ENCODE measurements around the gene ENO2.

DNA sequence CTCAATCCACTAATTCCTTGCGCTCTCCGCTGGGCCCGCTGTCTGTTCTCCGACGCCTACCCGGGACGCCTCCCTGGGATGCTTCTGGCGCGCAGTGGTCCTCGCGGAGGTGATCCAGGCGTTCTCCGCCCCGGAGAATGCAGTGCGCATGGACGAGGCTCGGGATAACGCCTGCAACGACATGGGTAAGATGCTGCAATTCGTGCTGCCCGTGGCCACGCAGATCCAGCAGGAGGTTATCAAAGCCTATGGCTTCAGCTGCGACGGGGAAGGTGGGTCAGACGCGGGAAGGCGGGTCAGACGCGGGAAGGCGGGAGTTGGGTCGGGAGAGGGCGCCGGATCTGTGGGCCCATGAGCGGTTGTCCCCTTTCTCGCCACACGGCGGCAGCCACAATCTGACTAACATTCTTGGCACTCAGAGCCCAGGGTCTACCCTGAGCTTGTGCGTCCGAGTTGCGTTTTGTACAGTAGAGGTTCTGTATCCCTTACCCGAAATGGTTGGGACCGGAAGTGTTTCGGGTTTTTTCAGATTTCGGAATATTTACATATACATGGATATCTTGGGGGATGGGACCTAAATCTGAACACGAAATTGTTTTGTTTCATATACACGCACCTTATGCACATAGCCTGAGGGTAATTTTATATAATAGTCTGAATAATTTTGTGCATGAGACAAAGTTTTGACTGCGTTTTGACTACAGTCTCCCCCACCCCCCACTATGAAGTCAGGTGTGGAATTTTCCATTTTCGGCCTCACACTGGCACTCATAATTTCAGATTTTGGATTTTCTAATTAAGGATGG lies 30.2 kb downstream of the ENO2 start:
- TF ChIP-seq, protein P1, sequence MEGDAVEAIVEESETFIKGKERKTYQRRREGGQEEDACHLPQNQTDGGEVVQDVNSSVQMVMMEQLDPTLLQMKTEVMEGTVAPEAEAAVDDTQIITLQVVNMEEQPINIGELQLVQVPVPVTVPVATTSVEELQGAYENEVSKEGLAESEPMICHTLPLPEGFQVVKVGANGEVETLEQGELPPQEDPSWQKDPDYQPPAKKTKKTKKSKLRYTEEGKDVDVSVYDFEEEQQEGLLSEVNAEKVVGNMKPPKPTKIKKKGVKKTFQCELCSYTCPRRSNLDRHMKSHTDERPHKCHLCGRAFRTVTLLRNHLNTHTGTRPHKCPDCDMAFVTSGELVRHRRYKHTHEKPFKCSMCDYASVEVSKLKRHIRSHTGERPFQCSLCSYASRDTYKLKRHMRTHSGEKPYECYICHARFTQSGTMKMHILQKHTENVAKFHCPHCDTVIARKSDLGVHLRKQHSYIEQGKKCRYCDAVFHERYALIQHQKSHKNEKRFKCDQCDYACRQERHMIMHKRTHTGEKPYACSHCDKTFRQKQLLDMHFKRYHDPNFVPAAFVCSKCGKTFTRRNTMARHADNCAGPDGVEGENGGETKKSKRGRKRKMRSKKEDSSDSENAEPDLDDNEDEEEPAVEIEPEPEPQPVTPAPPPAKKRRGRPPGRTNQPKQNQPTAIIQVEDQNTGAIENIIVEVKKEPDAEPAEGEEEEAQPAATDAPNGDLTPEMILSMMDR (IDR thresholded peaks at IDR 0.05; ENCODE audit: low read length): peak; percentile 92
- TF ChIP-seq EZH2phosphoT487 (IDR thresholded peaks at IDR 0.05; ENCODE audit: low read length) (no peak), EZH2 (optimal IDR thresholded peaks at IDR 0.05; ENCODE audit: low read depth, low read length) (no peak)

Measured in MM.1S (cell line).